Lung (tissue), 12 donors: ENCODE measurements around the gene SLC39A13. TPM values are rescaled to one million over a fixed set of nuclear protein-coding genes. Genes with fewer than 3 reads are reported as not detected.

Experiments
- ATAC-seq: fragments of 200-7000 bp; cut with Tn5 transposase; one replicate; pipeline ENCODE4 v1.9.1; 2020; ENCODE audit warnings: moderate number of reproducible peaks; ENCODE audit not compliant: insufficient read depth, low FRiP score
- DNase-seq, 3 donors: peaks; one replicate each; pipeline ENCODE4 v3.0.0-alpha.2; 2013 to 2017
- H3K27ac ChIP-seq, 2 donors: one replicate each; pipeline ENCODE4 v1.5.1; 2013; ENCODE audit warnings: mild to moderate bottlenecking in 2 of 2, moderate library complexity in 2 of 2, control low read depth in 1 of 2, inconsistent platforms in 1 of 2, low read depth in 1 of 2, low read length in 1 of 2
- H3K27me3 ChIP-seq, 3 donors: one replicate each; pipeline ENCODE4 v1.5.1; 2013; ENCODE audit warnings: low read length in 2 of 3; ENCODE audit not compliant: control insufficient read depth in 3 of 3, insufficient read depth in 3 of 3
- H3K36me3 ChIP-seq, 4 donors: one replicate each; pipeline ENCODE4 v1.5.1; 2013; ENCODE audit warnings: low read length in 4 of 4, mild to moderate bottlenecking in 1 of 4, moderate library complexity in 1 of 4; ENCODE audit not compliant: control insufficient read depth in 4 of 4, insufficient read depth in 4 of 4
- H3K4me1 ChIP-seq, 5 donors: one replicate each; pipeline ENCODE4 v1.5.1; 2013; ENCODE audit warnings: low read length in 5 of 5, mild to moderate bottlenecking in 2 of 5, moderate library complexity in 1 of 5; ENCODE audit not compliant: control insufficient read depth in 5 of 5, insufficient read depth in 5 of 5
- H3K4me3 ChIP-seq: one replicate; pipeline ENCODE4 v1.5.1; 2013; ENCODE audit warnings: mild to moderate bottlenecking, control low read depth, moderate library complexity
- H3K9ac ChIP-seq, 2 donors: one replicate each; pipeline ENCODE4 v1.5.1; 2013; ENCODE audit warnings: low read length in 2 of 2, control low read depth in 1 of 2; ENCODE audit not compliant: insufficient read depth in 1 of 2
- H3K9me3 ChIP-seq, 4 donors: one replicate each; pipeline ENCODE4 v1.5.1; 2013; ENCODE audit warnings: low read length in 3 of 4, mild to moderate bottlenecking in 1 of 4, moderate library complexity in 1 of 4; ENCODE audit not compliant: control insufficient read depth in 4 of 4, insufficient read depth in 3 of 4
- CTCF ChIP-seq: IDR thresholded peaks from 2 replicates; pipeline ENCODE4 v1.5.1; 2012; ENCODE audit warnings: mild to moderate bottlenecking; ENCODE audit errors: control extremely low read depth, extremely low read depth
- WGBS, 2 donors: extraction: QIAGEN DNeasy Blood & Tissue Kit; methylation state at CpG; one replicate each; pipeline ENCODE4 v1.1.7; 2013; 5-methylcytosine and 5-hydroxymethylcytosine counted together
- polyA plus RNA-seq, 2 donors: library from polyadenylated mRNA; stranded (reverse); fragments of 200-250 nt; gene quantifications; one replicate each; pipeline ENCODE4 v1.2.1, GENCODE V29; 2013
- total RNA-seq, 2 donors: library from RNA; depleted of rRNA in 1 of 2; stranded (reverse); fragments of >200 nt in 1 of 2; gene quantifications; one replicate each; pipeline ENCODE4 v1.2.1, GENCODE V29; 2014 to 2021
- donor health status: control.
- donor health status: control.
- donor health status: Bipolar disorder and iron deficiency.
- donor health status: healthy.
- donor health status: DM: yes; HTN: yes; CAD: no.

SLC39A13 gene
- total and polyA plus RNA-seq, 4 donors = 31.8 to 83.8 (median 74.8) TPM

- ATAC-seq (peak; percentile 15), DNase-seq (no peak)
- 36 to 65% methylated on average over 13 of the region's 13 CpGs for WGBS, 2 donors
- Histone ChIP-seq H3K9me3 (no peaks in the 10 kb centered on the region), H3K4me1 (peaks cover 0 to 4% (median 0%) of the 10 kb centered on the region in 5 donors), H3K27me3 (no peaks in the 10 kb centered on the region), H3K27ac (peak overlapping the region in 1 of 2 donors; percentile 73), H3K4me3 (no peak overlapping the region), H3K36me3 (no peaks in the 10 kb centered on the region), H3K9ac (no peak overlapping the region)
- no peak for TF ChIP-seq CTCF
Measured at GRCh38 chr11:47387944-47388696, 20.3 kb upstream of the SLC39A13 start.

GRCh38 chr11:47388697-47389576 is 19.5 kb upstream of the SLC39A13 start:
- H3K9ac ChIP-seq = no peak overlapping the region
- ATAC-seq (no peak), DNase-seq (no peak)
- WGBS, 2 donors = 57 to 78% methylated on average over 28 of the region's 28 CpGs
- no peaks in the 10 kb centered on the region for H3K9me3 ChIP-seq
- H3K27me3 ChIP-seq = no peaks in the 10 kb centered on the region
- peaks cover 0 to 11% (median 0%) of the 10 kb centered on the region in 5 donors for H3K4me1 ChIP-seq
- H3K36me3 ChIP-seq = no peaks in the 10 kb centered on the region
- H3K27ac ChIP-seq = peak overlapping the region in 1 of 2 donors; percentile 73
- TF ChIP-seq CTCF = no peak
- H3K4me3 ChIP-seq = no peak overlapping the region

- no peak overlapping the region for H3K9ac ChIP-seq
- no peak for TF ChIP-seq CTCF
- ATAC-seq = no peak
- H3K36me3 ChIP-seq = no peaks in the 10 kb centered on the region
- peak overlapping the region in 1 of 2 donors; percentile 73 for H3K27ac ChIP-seq
- H3K4me3 ChIP-seq = no peak overlapping the region
- no peaks in the 10 kb centered on the region for H3K9me3 ChIP-seq
- H3K27me3 ChIP-seq = no peaks in the 10 kb centered on the region
- DNase-seq = no peak
- WGBS, 2 donors = 59 to 72% methylated on average over 17 of the region's 17 CpGs
- peaks cover 0 to 15% (median 0%) of the 10 kb centered on the region in 5 donors for H3K4me1 ChIP-seq
Measured at GRCh38 chr11:47389577-47390421, 18.6 kb upstream of the SLC39A13 start.
